Smooth muscle cell (in vitro differentiated cells): ENCODE results near the gene NXN. TPM values are rescaled to one million over a fixed set of nuclear protein-coding genes. Genes with fewer than 3 reads are reported as not detected.
"Not testable (repeated sequence)": the region's sequence is repeated elsewhere in the genome, so short reads cannot be mapped to it uniquely, and the experiment has no call there.

Experiments used
- DNase-seq: peaks from one replicate; lab custom pipeline; 2025; ENCODE audit not compliant: unreplicated experiment; lab: John Stamatoyannopoulos, UW
- H2AFZ ChIP-seq: fragments of 200-600 bp; sonication (generic); 2 replicates; pipeline ENCODE4 v1.6.0; 2016; ENCODE audit warnings: antibody characterized with exemption, low read depth, mild to moderate bottlenecking
- H3F3A ChIP-seq: fragments of 200-600 bp; sonication (generic); 2 replicates; pipeline ENCODE4 v1.6.0; 2017; ENCODE audit warnings: antibody characterized with exemption, low read depth
- H3K27ac ChIP-seq: fragments of 200-600 bp; sonication (generic); 2 replicates; pipeline ENCODE4 v1.5.1; 2016; ENCODE audit warnings: low read depth, mild to moderate bottlenecking
- H3K27me3 ChIP-seq: fragments of 200-600 bp; sonication (generic); 2 replicates; pipeline ENCODE4 v1.6.1; 2016; ENCODE audit warnings: low read depth, mild to moderate bottlenecking
- H3K36me3 ChIP-seq: fragments of 200-600 bp; sonication (generic); 2 replicates; pipeline ENCODE4 v1.5.1; 2016; ENCODE audit warnings: low read depth
- H3K4me1 ChIP-seq: fragments of 200-600 bp; sonication (generic); 2 replicates; pipeline ENCODE4 v1.5.1; 2016; ENCODE audit warnings: low read depth
- H3K4me2 ChIP-seq: fragments of 200-600 bp; sonication (generic); 2 replicates; pipeline ENCODE4 v1.6.0; 2016; ENCODE audit warnings: mild to moderate bottlenecking
- H3K4me3 ChIP-seq: fragments of 200-600 bp; sonication (generic); 2 replicates; pipeline ENCODE4 v1.5.1; 2016; ENCODE audit warnings: mild to moderate bottlenecking
- H3K79me2 ChIP-seq: fragments of 200-600 bp; sonication (generic); 2 replicates; pipeline ENCODE4 v1.6.0; 2016; ENCODE audit warnings: low read depth, mild to moderate bottlenecking
- H3K9ac ChIP-seq: fragments of 200-600 bp; sonication (generic); 2 replicates; pipeline ENCODE4 v1.6.0; 2016; ENCODE audit warnings: low read depth
- H3K9me3 ChIP-seq: fragments of 200-600 bp; sonication (generic); replicated peaks from 2 replicates; pipeline ENCODE4 v1.5.1; 2016; ENCODE audit warnings: low read depth
- H4K20me1 ChIP-seq: fragments of 200-600 bp; sonication (generic); 2 replicates; pipeline ENCODE4 v1.6.0; 2016; ENCODE audit warnings: low read depth
- WGBS: methylation state at CpG from one replicate; pipeline ENCODE4 v1.1.7; 2016; ENCODE audit warnings: low lambda C conversion rate; 5-methylcytosine and 5-hydroxymethylcytosine counted together
- polyA plus RNA-seq: library from polyadenylated mRNA; unstranded; fragments of >200 nt; fragmentation: Nextera tagmentation; extraction: Ambion mirVana; gene quantifications from 2 replicates; pipeline ENCODE4 v1.2.1, GENCODE V29; 2016
- total RNA-seq: library from RNA; depleted of rRNA; stranded (reverse); fragments of >200 nt; gene quantifications from 2 replicates; pipeline ENCODE4 v1.2.3, GENCODE V29; 2014
- TF ChIP-seq, protein P1 (sequence below): fragments of 200-600 bp; sonication (generic); IDR thresholded peaks from 2 replicates; pipeline ENCODE4 v1.5.1; 2017; ENCODE audit warnings: borderline replicate concordance, mild to moderate bottlenecking, antibody characterized with exemption; ENCODE audit not compliant: insufficient read depth, poor library complexity, severe bottlenecking

Gene NXN
- total and polyA plus RNA-seq, 2 experiments from 2014 or later, result 58.3 to 78.6 TPM

DNA sequence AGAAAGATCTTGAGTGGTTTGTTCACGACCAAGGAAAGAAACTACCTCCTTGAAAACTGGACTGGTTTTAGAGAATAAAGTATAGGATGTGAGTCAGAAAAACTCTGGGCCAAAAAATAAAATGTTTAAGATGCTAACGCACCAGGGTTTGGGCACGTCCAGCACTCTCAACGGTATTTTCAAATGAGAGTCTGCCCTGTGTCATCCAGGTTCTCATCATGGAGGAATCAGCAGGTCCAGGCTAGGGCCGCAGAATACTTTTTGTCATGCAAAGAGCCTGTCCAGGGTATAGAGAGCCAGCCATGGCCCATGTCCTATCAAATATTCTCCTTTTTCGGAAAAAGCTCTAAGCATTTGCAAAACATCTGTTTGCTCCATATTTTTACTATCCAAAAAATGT is 2.4 kb downstream of the NXN start:
- Histone ChIP-seq H4K20me1 (peaks cover 58% of the 10 kb centered on the region), H3K36me3 (no peaks in the 10 kb centered on the region), H3K9me3 (no peaks in the 10 kb centered on the region), H3K79me2 (peaks cover 67% of the 10 kb centered on the region), H3K9ac (peak overlapping the region; percentile 24), H2AFZ (no peak overlapping the region), H3K4me2 (peak overlapping the region; percentile 97), H3K4me3 (peak overlapping the region; percentile 93), H3K27me3 (no peaks in the 10 kb centered on the region), H3K27ac (peak overlapping the region; percentile 70), H3F3A (peaks cover 7% of the 10 kb centered on the region), H3K4me1 (peaks cover 26% of the 10 kb centered on the region)
- no peak for DNase-seq
- WGBS, result 22% methylated on average over 6 of the region's 6 CpGs
- TF ChIP-seq, protein P1, sequence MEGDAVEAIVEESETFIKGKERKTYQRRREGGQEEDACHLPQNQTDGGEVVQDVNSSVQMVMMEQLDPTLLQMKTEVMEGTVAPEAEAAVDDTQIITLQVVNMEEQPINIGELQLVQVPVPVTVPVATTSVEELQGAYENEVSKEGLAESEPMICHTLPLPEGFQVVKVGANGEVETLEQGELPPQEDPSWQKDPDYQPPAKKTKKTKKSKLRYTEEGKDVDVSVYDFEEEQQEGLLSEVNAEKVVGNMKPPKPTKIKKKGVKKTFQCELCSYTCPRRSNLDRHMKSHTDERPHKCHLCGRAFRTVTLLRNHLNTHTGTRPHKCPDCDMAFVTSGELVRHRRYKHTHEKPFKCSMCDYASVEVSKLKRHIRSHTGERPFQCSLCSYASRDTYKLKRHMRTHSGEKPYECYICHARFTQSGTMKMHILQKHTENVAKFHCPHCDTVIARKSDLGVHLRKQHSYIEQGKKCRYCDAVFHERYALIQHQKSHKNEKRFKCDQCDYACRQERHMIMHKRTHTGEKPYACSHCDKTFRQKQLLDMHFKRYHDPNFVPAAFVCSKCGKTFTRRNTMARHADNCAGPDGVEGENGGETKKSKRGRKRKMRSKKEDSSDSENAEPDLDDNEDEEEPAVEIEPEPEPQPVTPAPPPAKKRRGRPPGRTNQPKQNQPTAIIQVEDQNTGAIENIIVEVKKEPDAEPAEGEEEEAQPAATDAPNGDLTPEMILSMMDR, result no peak

DNA sequence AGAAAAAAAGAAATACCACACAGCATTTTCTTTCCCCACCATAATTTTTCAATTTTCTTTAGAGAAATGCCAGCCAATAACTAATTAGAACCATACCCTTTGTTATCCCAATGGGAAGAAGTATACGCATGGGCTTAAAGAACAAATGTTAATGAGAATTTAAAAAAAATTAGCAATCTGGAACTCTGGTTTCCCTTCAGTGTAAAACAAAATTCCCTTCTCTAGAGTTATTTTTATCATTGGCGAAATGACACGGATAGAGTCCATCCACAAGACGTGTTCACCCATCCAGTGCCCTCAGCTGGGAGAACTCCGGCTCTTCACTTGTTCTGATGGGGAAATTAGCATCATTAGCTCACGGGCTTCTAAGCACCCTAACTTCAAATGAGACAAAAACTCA is 3.3 kb downstream of the NXN start:
- H3K79me2 ChIP-seq, result peaks cover 76% of the 10 kb centered on the region
- peaks cover 65% of the 10 kb centered on the region for H4K20me1 ChIP-seq
- no peaks in the 10 kb centered on the region for H3K36me3 ChIP-seq
- H3K4me3 ChIP-seq, result peak overlapping the region; percentile 93
- peaks cover 9% of the 10 kb centered on the region for H3F3A ChIP-seq
- WGBS, result 61% methylated on average over 6 of the region's 6 CpGs
- H2AFZ ChIP-seq, result no peak overlapping the region
- DNase-seq, result no peak
- TF ChIP-seq, protein P1, result no peak
- H3K27me3 ChIP-seq, result no peaks in the 10 kb centered on the region
- no peak overlapping the region for H3K9ac ChIP-seq
- H3K4me1 ChIP-seq, result peaks cover 26% of the 10 kb centered on the region
- peak overlapping the region; percentile 70 for H3K27ac ChIP-seq
- H3K4me2 ChIP-seq, result peak overlapping the region; percentile 97
- no peaks in the 10 kb centered on the region for H3K9me3 ChIP-seq

DNA sequence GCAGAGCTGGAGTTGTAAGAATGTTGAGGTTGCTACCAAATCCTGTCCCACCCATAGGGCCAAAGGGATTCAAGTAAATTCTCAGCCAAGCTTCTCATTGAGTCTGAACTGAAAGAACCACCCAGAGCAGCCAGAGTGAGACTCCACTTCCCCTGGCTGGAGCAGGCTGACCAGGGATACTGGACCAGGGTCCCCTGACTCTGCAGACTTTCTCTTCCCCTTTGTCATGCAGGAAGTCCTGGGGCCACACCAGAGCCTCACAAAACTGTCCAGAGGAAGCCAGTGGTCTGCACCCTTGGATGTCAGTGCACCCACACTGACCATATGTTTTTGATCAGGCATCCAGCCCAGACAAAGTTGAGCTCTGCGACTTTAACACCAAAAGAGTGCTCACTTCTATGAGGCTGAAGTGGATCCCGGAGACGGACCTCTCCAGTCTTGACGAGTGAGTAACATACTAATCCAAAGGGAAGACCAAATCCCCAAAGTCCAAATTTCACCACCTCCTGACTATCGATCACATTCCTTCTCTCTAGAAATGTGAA is 4.1 kb downstream of the NXN start:
- Histone ChIP-seq H3K27me3 (no peaks in the 10 kb centered on the region), H3K4me3 (peak overlapping the region; percentile 93), H3K4me1 (peaks cover 29% of the 10 kb centered on the region), H3K27ac (peak overlapping the region; percentile 70), H3K4me2 (peak overlapping the region; percentile 97), H3K36me3 (no peaks in the 10 kb centered on the region), H3K9me3 (no peaks in the 10 kb centered on the region), H3F3A (peaks cover 15% of the 10 kb centered on the region), H3K79me2 (peaks cover 84% of the 10 kb centered on the region), H3K9ac (no peak overlapping the region), H2AFZ (no peak overlapping the region), H4K20me1 (peaks cover 74% of the 10 kb centered on the region)
- no peak for DNase-seq
- TF ChIP-seq, protein P1, result no peak
- WGBS, result 15% methylated on average over 5 of the region's 5 CpGs

DNA sequence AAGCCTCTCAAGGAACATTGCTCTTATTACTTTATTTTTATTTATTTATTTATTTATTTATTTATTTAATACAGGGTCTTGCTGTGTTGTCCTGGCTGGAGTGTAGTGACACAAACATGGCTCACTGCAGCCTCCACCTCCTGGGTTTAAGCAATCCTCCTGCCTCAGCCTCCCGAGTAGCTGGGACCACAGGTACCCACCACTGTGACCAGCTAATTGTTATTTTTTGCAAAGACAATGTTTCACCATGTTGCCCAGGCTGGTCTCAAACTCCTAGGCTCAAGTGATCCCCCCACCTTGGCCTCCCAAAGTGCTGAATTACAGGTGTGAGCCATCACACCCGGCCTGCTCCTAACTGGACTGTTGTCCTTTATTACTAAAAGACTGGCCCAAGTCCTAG is 4.8 kb downstream of the NXN start:
- peaks cover 81% of the 10 kb centered on the region for H4K20me1 ChIP-seq
- not testable (repeated sequence) for H3K4me3 ChIP-seq, H2AFZ ChIP-seq, H3K27me3 ChIP-seq, H3K36me3 ChIP-seq, DNase-seq, H3K9ac ChIP-seq, H3K9me3 ChIP-seq
- peak overlapping the region; percentile 70 for H3K27ac ChIP-seq
- H3K79me2 ChIP-seq, result peaks cover 91% of the 10 kb centered on the region
- peaks cover 36% of the 10 kb centered on the region for H3K4me1 ChIP-seq
- peaks cover 16% of the 10 kb centered on the region for H3F3A ChIP-seq
- H3K4me2 ChIP-seq, result peak overlapping the region; percentile 97
- 98% methylated on average over 2 of the region's 2 CpGs for WGBS
